H54 (cell line): Measurements from ENCODE around the gene NAP1L1.
A peak's percentile ranks its signal among the peaks of the same experiment; 100 is the strongest.

ENCODE experiments used
- DNase-seq: peaks from one replicate; pipeline ENCODE4 v3.0.0; 2011; ENCODE audit warnings: low spot score, mixed read lengths; ENCODE audit not compliant: insufficient read length
- FAIRE-seq: peaks from 3 replicates; lab custom pipeline; 2011; peaks lifted over from hg19 to GRCh38; lab: Jason Lieb, UNC
- POLR2A ChIP-seq: IDR thresholded peaks from 2 replicates; pipeline ENCODE4 v1.6.1; 2011; ENCODE audit warnings: low read depth, mild to moderate bottlenecking, low read length

The NAP1L1 gene

GRCh38 chr12:76083904-76084862, at the start of gene NAP1L1:
Gene NAP1L1, minus strand, starts transcription at chr12:76084685. Its CDS starts 10,466 bp downstream, at chr12:76074219.
- FAIRE-seq (peak; percentile 57), DNase-seq (peak; percentile 82)
- TF ChIP-seq POLR2A, result peak; percentile 98

- no peak for DNase-seq
- TF ChIP-seq POLR2A, result no peak
- FAIRE-seq, result no peak
These were observed 43.1 kb upstream of the NAP1L1 start for GRCh38 chr12:76127588-76127987.

- TF ChIP-seq POLR2A, result no peak
- DNase-seq (no peak), FAIRE-seq (peak; percentile 66)
These were observed 40.0 kb upstream of the NAP1L1 start for GRCh38 chr12:76124456-76124855.

GRCh38 chr12:76123259-76124212, 39.1 kb upstream of the NAP1L1 start:
- peak; percentile 45 for FAIRE-seq
- no peak for TF ChIP-seq POLR2A
- no peak for DNase-seq

- DNase-seq (no peak), FAIRE-seq (no peak)
- TF ChIP-seq POLR2A, result no peak
These were observed 35.4 kb upstream of the NAP1L1 start for GRCh38 chr12:76119887-76120286.

GRCh38 chr12:76117751-76118150, 33.3 kb upstream of the NAP1L1 start:
- no peak for FAIRE-seq
- TF ChIP-seq POLR2A, result no peak
- DNase-seq, result no peak

GRCh38 chr12:76117067-76117691, 32.7 kb upstream of the NAP1L1 start:
- no peak for DNase-seq
- FAIRE-seq, result no peak
- TF ChIP-seq POLR2A, result no peak

GRCh38 chr12:76113800-76114757, 29.6 kb upstream of the NAP1L1 start:
- TF ChIP-seq POLR2A, result no peak
- DNase-seq, result no peak
- no peak for FAIRE-seq

GRCh38 chr12:76111209-76111749, 26.8 kb upstream of the NAP1L1 start:
- FAIRE-seq (no peak), DNase-seq (no peak)
- no peak for TF ChIP-seq POLR2A

GRCh38 chr12:76109879-76110278, 25.4 kb upstream of the NAP1L1 start:
- TF ChIP-seq POLR2A, result no peak
- FAIRE-seq (no peak), DNase-seq (no peak)

- TF ChIP-seq POLR2A, result no peak
- FAIRE-seq (no peak), DNase-seq (no peak)
These were observed 23.9 kb upstream of the NAP1L1 start for GRCh38 chr12:76108356-76108755.

- FAIRE-seq, result no peak
- no peak for TF ChIP-seq POLR2A
These were observed 22.1 kb upstream of the NAP1L1 start for GRCh38 chr12:76106631-76107030.

GRCh38 chr12:76103958-76104357, 19.5 kb upstream of the NAP1L1 start:
- no peak for TF ChIP-seq POLR2A
- FAIRE-seq (no peak), DNase-seq (no peak)

More at GRCh38 chr12:76106631-76107030, 22.1 kb upstream of the NAP1L1 start:
- no peak for DNase-seq
